Measurements from ENCODE around the gene PDE3A.
"Not testable (repeated sequence)": the region's sequence is repeated elsewhere in the genome, so short reads cannot be mapped to it uniquely, and the experiment has no call there.

- TF ChIP-seq CTCF (IDR thresholded peaks at IDR 0.05); POLR2A (IDR thresholded peaks at IDR 0.05); EP300 (IDR thresholded peaks at IDR 0.05; ENCODE audit: low read depth): not testable (repeated sequence)
These were observed 16.5 kb downstream of the PDE3A start for GRCh38 chr12:20384836-20385235.

Measured in transverse colon (tissue), 3 donors.